Activated naive CD8-positive, alpha-beta T cell treated with anti-CD3 and anti-CD28 coated beads, Interleukin-2, amount 50 U/mL, for 16 hours (primary cell): ENCODE measurements around the gene ABI3BP.

Experiments used
- DNase-seq: peaks from one replicate; pipeline ENCODE4 v3.0.0-alpha.2; 2020; ENCODE audit warnings: low read depth, low spot score

Gene ABI3BP

DNA sequence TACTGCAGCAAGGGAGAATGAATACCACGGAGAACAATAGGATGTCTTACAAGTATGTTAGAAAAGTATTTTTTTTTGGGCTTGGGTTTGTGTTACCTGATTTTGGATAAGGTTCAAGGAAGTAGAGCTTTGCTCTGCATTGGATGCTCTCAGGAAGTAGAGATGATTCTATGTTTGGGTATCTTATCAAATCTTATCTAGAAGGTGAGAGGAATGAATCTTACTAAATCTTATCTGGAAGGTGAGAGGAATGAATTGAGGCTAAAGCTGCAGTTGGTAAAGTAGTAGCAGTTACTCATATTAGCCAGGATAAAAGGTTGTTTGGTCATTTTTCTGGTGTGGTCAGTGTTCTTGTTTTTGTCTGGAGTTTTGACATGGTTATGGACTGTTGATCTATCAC lies 266.5 kb downstream of the ABI3BP start:
- DNase-seq: no peak

DNA sequence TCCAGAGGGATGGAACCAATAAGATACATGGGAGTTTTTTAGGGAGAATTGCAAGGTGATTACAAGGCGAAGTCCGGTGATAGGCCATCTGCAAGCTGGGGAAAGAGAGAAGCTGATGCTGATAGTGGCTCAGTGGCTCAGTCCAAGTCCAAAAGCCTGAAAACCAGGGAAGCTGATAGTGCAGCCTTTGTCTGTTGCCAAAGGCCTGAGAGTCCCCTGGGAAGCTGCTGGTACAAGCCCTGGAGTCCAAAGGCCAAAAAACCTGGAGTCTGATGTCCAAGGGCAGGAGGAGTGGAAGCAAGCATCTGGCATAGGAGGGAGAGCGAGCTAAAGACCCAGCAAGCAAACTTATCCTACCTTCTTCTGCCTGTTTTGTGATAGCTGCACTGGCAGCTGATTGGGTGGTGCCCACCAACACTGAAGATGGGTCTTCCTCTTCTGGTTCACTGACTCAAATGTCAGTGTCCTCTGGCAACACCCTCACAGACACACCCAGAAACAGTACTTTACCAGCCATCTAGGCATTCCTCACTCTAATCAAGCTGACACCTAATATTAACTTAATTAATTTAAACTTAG lies 267.2 kb downstream of the ABI3BP start:
- no peak for DNase-seq

DNA sequence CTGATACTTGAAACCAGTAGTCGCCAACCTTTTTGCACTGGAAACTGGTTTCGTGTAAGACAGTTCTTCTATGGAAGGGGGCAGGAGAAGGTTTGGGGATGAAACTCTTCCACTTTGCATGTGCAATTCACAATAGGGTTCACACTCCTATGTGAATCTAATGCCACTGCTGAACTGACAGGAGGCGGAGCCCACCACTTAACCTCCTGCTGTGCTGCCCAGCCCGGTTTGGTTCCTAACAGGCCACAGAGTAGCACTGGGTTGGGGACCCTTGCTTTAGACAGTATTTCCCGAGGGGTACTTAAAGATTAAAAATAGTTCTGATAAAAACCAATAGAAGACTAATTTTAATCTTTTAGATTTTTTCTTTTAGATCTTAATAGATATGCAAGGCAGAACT lies 272.8 kb downstream of the ABI3BP start:
- DNase-seq: no peak

DNA sequence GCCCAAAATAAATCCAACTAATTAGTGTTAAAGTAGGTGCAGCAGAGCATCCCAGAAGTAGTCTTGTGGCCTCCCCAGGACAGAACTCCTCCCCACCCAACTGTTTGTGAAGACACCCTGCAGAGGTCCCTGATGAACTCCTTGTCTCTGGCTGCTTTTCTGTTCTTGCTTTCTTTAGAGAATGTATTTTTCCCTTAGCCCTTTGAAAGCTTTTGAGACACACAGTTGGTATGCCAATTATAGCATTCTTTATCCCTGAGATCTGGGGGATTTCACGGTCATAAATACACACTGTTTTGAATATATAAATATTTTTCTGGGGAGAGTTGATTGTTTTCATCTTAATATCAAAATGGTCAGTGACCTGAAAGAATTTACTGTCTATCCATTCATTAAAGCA lies 274.1 kb downstream of the ABI3BP start:
- no peak for DNase-seq

DNA sequence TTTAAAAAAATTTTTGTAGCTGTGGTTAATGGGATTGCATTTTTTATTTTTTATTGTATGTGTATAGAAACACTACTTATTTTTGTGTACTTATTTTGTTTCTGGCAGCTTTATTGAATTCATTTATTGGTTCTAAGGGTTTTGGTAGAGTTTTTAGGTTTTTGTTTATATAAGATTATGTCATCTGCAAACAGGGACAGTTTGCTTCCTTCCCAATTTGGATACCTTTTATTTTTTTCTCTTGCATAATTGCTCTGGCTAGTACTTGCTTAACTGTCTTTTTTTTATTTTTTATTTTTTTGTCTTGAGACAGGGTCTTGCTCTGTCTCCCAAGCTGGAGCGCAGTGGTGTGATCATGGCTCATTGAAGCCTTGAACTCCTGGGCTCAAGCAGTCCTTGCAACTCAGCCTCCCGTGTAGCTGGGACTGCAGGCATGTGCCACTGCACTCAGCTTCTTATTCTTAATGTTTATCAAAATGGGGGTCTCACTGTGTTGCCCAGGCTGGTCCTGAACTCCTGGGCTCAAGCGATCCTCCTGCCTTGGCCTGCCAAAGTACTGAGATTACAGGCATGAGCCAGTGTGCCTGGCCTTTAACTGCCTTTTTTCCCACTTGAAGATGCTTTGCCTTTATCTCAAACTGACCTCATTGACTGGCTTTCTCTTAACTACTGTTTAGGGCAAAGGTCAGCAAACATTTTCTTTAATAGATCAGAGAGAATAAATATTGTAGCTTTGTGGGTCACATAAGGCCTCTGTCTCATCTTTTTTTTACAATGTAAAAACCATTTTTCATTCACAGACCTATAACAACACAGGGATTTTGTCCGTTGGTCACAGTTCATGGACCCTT lies 275.4 kb downstream of the ABI3BP start:
- DNase-seq: no peak

DNA sequence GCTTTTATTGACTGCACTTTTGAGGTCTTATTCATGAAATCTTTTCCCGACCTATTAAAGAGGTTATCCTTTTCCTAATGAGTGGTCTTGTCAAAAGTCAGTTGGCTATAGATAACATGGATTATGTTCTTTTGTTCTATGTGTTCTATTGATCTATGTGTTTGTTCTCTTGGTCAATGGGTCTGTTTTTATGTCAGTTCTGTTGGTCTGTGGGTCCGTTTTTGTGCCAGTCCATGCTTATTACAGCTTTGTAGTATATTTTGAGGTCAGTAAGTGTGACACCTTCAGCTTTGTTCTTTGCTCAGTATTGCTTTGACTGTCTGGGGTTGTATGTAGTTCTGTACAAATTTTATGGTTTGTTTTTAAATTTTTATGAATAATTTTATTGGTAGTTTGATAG lies 276.2 kb downstream of the ABI3BP start:
- no peak for DNase-seq

DNA sequence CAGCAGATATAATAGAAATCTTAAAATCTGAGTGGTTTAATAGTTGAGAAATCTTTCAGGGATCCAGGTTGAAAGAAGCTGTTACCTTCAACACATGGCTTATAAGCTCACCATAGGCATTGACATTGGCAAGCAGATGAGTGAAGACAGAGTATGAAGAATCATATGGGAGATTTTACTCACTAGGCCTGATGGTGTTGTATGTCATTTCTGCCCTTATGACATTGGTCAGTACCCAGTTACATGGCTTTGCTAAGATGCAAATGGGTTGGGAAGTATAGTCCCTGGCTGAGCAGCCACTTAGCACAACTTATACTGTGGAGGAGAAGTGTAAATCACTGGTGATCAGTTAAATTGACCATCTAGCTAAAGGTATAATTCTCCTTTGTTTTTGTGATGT lies 278.0 kb downstream of the ABI3BP start:
- DNase-seq: no peak

DNA sequence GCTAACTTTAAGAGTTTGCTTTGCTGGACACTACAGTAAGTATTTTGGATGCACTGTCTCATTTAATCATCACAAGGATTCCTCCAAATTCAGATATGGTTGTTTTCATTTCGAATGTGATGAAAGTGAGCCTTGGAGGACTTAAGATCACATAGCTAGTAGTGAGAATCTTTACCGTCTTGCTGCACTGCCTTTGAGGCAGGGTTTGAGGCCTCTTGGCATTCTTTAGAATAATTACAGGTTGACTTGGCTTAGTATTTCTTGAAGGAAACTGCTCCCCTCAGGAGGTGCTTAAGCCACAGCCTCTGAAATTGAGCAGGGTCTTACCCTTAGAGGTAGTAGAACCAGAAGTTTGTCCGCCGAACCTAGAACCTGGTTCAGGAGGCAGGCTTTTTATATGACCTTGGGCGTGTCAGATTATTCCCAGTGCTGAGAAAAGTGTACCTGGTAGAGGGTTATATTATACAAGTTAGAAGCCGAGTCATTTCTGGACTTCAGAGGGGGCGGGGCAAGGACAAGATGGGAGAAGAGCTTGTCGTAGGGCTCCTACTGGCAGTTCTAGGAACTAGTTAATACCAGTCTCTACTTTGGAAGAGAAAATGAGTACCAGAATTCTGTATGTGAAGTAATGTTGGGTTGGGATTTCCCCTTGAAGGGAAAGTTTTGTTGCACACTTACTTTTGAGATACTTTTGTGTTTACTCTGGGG lies 282.8 kb downstream of the ABI3BP start:
- DNase-seq: peak; percentile 11

DNA sequence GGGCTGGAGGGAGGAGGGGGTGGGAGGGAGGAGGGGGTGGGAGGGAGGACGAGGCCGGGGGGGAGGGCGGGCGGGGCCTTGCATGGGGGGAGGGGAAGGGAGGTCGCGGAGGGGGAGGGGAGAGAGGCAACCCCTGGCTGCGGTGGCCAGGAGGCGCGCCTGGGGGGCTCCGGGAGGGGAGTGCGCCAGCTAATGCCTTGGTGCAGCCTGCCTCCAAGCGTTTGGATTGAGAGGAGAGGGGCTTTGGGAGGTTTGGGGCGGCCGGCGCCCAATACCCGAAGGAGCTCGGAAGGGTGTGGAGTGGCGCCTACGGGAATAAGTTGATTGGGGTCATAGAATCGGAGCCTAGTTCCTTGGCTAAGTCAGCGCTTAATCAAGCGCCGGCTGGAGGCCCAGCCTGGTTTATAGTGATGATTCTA lies 283.4 kb downstream of the ABI3BP start:
- DNase-seq: no peak

DNA sequence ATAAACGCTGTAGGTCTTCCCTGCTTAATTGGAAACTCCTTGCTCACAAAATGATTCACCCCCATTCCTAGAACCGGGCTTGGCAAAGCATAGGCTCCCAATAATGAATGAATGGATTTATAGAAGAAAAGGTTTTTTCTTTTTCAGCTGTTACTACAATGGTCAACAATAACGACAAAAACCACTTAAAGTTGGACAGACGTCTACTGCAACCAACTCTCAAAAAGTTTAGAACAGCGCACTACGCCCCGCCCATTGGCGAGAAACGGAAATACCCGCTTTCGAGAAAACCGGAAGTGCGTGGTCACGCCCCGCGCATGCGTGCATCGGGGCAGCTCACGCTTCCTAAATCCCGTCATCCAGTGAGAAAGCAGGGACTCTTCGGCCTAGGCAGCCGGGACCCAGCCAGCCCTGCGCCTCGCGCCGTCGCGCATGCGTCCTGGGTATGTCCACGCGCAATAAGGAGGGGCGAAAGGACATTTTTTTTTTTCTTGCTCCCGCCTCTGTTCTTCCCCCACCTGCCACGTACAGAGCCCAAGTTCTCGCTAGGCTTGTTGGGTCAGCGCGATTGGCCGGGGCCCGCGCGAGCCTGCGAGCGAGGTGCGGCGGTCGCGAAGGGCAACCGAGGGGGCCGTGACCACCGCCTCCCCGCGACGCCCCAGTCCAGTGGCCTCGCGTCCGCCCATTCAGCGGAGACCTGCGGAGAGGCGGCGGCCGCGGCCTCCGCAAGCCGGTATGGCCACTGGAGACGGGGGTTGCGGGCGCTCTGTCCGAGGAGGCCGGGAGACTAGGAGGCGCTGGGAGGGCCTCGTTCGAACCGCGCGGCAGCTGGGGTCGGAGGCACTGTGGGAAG lies 284.0 kb downstream of the ABI3BP start, which contains the start of gene TFG:
Gene TFG (plus strand): TSS at position 506 of the 853 bp plus-strand sequence. CDS start 4,192 bp downstream, outside the sequence.
- DNase-seq: peak; percentile 90

DNA sequence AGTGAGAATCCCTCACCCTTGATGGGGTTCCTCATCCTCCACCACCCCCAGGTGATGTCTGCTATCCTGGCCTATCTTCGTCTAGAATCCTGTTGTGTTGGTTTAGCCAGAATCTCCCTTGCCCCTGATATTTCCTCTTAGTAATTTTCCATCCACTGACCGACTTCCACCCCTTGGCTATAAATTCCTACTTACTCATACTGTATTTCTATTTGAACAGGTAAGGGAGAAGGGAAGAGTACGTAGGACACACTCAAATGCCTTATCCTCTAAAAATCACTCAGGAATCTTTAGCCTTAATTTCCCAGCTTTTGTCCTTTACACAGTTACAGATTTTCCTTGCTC lies 284.6 kb downstream of the ABI3BP start:
- no peak for DNase-seq

DNA sequence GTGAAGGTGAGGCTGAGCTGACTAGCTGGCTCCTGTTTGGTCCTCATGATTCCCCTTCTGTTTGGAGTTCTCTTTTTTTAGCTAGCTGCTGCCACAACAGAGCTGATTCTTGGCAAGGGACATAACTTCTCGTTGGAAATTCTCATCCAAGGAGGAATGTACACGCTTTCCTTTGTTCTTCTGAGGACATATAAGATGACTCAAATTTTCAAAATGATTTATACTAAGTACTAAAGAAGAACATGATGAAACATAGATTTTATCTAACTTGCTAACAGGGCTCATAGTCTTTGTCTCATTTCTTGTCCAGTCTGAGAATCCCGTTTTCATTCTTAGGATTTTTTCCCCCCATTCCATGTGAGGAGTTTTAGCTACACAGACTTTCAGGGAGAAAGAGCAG lies 286.9 kb downstream of the ABI3BP start:
- DNase-seq: no peak

DNA sequence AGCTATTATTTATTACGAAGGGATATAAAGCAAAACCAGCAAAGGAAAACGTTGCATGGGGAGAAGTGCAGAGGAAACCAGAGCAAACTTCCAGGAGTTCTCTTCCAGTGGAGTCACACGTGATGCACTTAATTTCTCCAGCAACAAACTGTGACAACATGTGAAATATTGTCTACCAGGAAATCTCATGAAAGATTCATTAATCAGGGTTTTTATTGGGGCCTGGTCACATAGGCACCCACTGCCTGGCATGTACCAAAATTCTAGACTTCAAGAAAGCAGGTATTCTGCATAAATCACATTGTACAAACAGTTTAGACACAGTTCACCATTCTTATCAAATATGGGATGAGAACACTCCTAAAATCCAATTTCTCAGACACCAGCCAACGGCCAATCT lies 289.4 kb downstream of the ABI3BP start:
- DNase-seq: no peak

DNA sequence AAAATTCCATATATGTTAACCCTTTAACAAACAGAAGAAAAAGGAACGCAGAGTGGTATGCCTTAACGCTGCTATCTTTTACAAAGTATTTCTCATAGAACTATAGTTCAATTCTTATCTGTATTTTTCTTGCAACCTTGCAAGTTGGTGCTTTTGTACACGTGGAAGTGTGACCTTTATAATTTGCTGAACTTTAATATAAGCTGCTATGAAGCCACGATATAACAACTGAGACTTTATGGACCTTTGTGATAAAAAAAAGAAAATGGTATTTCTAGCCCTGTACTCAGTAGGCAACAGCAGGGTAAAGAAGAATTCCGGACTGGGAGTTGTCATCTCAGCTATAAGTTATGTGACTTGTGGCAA lies 290.3 kb downstream of the ABI3BP start:
- no peak for DNase-seq

DNA sequence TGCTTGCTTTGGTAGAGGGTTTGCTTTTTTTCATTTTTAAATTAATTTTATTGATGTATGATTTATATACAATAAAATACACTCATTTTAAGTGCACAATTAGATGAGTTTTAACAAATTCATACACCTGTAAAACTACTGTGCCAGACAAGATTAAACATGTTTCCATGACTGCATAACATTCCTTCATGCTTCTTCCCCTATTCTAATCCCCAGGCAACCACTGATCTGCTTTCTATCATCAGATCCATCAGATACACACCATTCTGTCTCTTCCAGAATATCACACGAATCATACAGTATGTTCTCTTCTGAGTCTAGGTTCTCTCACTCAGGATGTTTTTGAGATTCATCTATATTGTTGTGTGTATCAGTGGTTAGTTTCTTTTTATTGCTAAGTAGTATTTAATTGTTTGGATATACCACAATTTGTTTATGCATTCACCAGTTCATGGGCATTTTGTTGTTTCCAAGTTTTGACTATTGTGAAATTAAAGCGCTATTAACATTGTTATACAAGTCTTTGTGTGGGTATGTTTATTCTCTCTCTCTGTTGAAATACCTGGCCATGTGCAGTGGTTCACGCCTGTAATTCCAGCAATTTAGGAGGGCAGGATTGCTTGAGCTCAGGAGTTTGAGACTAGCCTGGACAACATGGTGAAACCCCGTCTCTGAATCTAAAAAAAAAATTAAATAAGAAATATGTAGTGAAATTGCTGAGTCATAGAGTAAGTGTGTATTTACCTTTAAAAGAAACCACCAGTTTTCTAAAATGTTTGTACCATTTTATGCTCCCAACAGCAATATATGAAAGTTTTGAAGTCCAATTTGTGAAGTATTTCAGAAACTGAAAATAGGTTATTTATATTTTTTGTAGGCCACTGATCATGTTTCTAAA lies 290.9 kb downstream of the ABI3BP start:
- DNase-seq: no peak

DNA sequence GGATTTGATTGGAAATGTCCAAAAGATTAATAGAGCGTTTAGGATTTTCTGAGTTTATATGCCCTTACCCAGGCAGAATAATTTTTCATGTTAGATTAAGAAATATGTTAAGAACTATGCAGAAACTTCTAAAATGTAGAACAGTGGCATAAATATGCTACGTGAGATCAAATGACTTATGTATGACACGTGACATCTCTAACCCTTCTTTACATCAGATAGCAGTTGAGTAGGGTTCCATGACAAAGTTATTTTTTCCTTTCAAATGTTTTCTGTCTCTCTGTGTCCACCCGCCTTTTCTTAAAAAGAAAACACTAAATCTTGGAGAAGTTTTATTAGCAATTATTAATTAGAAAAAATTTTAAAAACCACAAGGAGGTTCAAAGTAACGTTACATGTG lies 292.5 kb downstream of the ABI3BP start:
- no peak for DNase-seq
